Ishikawa (cell line): ENCODE data around the gene COL4A2.

ENCODE experiments used
- CREB1 ChIP-seq: IDR thresholded peaks from 2 replicates; pipeline ENCODE4 v1.6.1; 2012; ENCODE audit warnings: low read depth
- EGR1 ChIP-seq: IDR thresholded peaks from 2 replicates; pipeline ENCODE4 v1.6.1; 2012
- EP300 ChIP-seq: IDR thresholded peaks from 2 replicates; pipeline ENCODE4 v1.6.1; 2012; ENCODE audit warnings: borderline replicate concordance
- RAD21 ChIP-seq: IDR thresholded peaks from 2 replicates; pipeline ENCODE4 v1.6.1; 2012; ENCODE audit warnings: low read depth
- TAF1 ChIP-seq: IDR thresholded peaks from 2 replicates; pipeline ENCODE4 v1.6.1; 2012; ENCODE audit warnings: low read depth, mild to moderate bottlenecking
- YY1 ChIP-seq: IDR thresholded peaks from 2 replicates; pipeline ENCODE4 v1.6.1; 2012; ENCODE audit warnings: low read depth
- TF ChIP-seq, protein P1 (sequence below): IDR thresholded peaks from 2 replicates; pipeline ENCODE4 v1.6.1; 2012; ENCODE audit warnings: low read depth, mild to moderate bottlenecking
- TF ChIP-seq, protein P2 (sequence below): IDR thresholded peaks from 2 replicates; pipeline ENCODE4 v1.6.1; 2012

DNA sequence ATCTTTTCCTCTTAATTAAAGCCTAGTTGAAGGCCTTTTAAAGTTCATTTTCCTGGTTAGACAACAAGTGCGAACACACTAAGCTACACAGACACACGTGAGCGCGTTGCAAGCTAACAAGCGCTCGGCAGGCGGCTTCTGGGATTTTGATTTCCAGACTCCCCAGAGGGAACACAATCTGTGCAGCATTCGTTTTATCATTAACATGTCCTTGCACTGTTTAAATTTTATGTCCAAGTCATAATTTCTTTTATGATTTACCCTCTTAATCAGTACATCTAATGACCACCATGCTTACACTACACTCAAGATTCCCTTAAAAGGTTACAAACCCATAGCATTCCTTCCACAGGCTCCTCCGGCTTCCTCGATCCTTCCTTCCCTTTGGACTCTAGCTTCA, 16.9 kb upstream of the COL4A2 start:
- TF ChIP-seq EGR1, result no peak
- no peak for TF ChIP-seq EP300
- no peak for TF ChIP-seq RAD21
- no peak for TF ChIP-seq YY1
- TF ChIP-seq TAF1, result no peak
- TF ChIP-seq, protein P1, sequence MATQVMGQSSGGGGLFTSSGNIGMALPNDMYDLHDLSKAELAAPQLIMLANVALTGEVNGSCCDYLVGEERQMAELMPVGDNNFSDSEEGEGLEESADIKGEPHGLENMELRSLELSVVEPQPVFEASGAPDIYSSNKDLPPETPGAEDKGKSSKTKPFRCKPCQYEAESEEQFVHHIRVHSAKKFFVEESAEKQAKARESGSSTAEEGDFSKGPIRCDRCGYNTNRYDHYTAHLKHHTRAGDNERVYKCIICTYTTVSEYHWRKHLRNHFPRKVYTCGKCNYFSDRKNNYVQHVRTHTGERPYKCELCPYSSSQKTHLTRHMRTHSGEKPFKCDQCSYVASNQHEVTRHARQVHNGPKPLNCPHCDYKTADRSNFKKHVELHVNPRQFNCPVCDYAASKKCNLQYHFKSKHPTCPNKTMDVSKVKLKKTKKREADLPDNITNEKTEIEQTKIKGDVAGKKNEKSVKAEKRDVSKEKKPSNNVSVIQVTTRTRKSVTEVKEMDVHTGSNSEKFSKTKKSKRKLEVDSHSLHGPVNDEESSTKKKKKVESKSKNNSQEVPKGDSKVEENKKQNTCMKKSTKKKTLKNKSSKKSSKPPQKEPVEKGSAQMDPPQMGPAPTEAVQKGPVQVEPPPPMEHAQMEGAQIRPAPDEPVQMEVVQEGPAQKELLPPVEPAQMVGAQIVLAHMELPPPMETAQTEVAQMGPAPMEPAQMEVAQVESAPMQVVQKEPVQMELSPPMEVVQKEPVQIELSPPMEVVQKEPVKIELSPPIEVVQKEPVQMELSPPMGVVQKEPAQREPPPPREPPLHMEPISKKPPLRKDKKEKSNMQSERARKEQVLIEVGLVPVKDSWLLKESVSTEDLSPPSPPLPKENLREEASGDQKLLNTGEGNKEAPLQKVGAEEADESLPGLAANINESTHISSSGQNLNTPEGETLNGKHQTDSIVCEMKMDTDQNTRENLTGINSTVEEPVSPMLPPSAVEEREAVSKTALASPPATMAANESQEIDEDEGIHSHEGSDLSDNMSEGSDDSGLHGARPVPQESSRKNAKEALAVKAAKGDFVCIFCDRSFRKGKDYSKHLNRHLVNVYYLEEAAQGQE, result no peak
- no peak for TF ChIP-seq CREB1
- TF ChIP-seq, protein P2, sequence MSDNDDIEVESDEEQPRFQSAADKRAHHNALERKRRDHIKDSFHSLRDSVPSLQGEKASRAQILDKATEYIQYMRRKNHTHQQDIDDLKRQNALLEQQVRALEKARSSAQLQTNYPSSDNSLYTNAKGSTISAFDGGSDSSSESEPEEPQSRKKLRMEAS, result no peak
